Ectodermal cell (in vitro differentiated cells): Measurements from ENCODE around the gene ZMYND15.

Experiments used
- H3K27ac ChIP-seq: 2 replicates; pipeline ENCODE4 v1.7.0; 2013; ENCODE audit warnings: mild to moderate bottlenecking, low read depth, low read length; ENCODE audit not compliant: insufficient read depth, poor library complexity, severe bottlenecking
- H3K27me3 ChIP-seq: 2 replicates; pipeline ENCODE4 v1.7.0; 2013; ENCODE audit warnings: mild to moderate bottlenecking, low read length; ENCODE audit not compliant: insufficient read depth, control insufficient read depth, poor library complexity, severe bottlenecking
- H3K36me3 ChIP-seq: one replicate; pipeline ENCODE4 v1.7.0; 2013; ENCODE audit warnings: low read length; ENCODE audit not compliant: control insufficient read depth, insufficient read depth
- H3K4me1 ChIP-seq: one replicate; pipeline ENCODE4 v1.7.0; 2013; ENCODE audit warnings: low read length; ENCODE audit not compliant: control insufficient read depth, insufficient read depth
- H3K4me3 ChIP-seq: 2 replicates; pipeline ENCODE4 v1.7.0; 2013; ENCODE audit warnings: low read depth, low read length, control low read depth; ENCODE audit not compliant: insufficient read depth
- H3K9me3 ChIP-seq: 2 replicates; pipeline ENCODE4 v1.7.0; 2013; ENCODE audit warnings: mild to moderate bottlenecking, low read length, moderate library complexity; ENCODE audit not compliant: control insufficient read depth
- WGBS, 2 experiments: methylation state at CpG; one replicate each; pipeline ENCODE4 v1.1.7; 2013; ENCODE audit warnings: missing lambda C conversion rate in 2 of 2; 5-methylcytosine and 5-hydroxymethylcytosine counted together

ZMYND15 gene

GRCh38 chr17:4759776-4760236 is 20.2 kb downstream of the ZMYND15 start:
- no peaks in the 10 kb centered on the region for H3K36me3 ChIP-seq
- H3K27me3 ChIP-seq: no peaks in the 10 kb centered on the region
- H3K27ac ChIP-seq: no peak overlapping the region
- H3K9me3 ChIP-seq: no peaks in the 10 kb centered on the region
- H3K4me1 ChIP-seq: no peaks in the 10 kb centered on the region
- 92 to 95% methylated on average over 10 of the region's 10 CpGs for WGBS, 2 experiments
- H3K4me3 ChIP-seq: no peak overlapping the region

GRCh38 chr17:4764595-4764994 is 25.0 kb downstream of the ZMYND15 start:
- Histone ChIP-seq H3K36me3 (no peaks in the 10 kb centered on the region), H3K4me1 (no peaks in the 10 kb centered on the region), H3K27ac (no peak overlapping the region), H3K4me3 (no peak overlapping the region), H3K9me3 (no peaks in the 10 kb centered on the region), H3K27me3 (no peaks in the 10 kb centered on the region)
- 81 to 84% methylated on average over 3 of the region's 3 CpGs for WGBS, 2 experiments

GRCh38 chr17:4766201-4766600 is 26.6 kb downstream of the ZMYND15 start:
- no peak overlapping the region for H3K4me3 ChIP-seq
- H3K4me1 ChIP-seq: no peaks in the 10 kb centered on the region
- no peaks in the 10 kb centered on the region for H3K9me3 ChIP-seq
- H3K27me3 ChIP-seq: no peaks in the 10 kb centered on the region
- WGBS, 2 experiments: 90 to 97% methylated on average over 3 of the region's 3 CpGs
- H3K27ac ChIP-seq: no peak overlapping the region
- no peaks in the 10 kb centered on the region for H3K36me3 ChIP-seq

- Histone ChIP-seq H3K4me3 (no peak overlapping the region), H3K4me1 (no peaks in the 10 kb centered on the region), H3K9me3 (no peaks in the 10 kb centered on the region), H3K27me3 (no peaks in the 10 kb centered on the region), H3K27ac (no peak overlapping the region), H3K36me3 (no peaks in the 10 kb centered on the region)
- 92 to 94% methylated on average over 9 of the region's 9 CpGs for WGBS, 2 experiments
Observed at GRCh38 chr17:4766723-4767122, 27.1 kb downstream of the ZMYND15 start.

- WGBS, 2 experiments: 90% methylated on average over 6 of the region's 6 CpGs
Observed at GRCh38 chr17:4768298-4768697, 28.7 kb downstream of the ZMYND15 start.

GRCh38 chr17:4769628-4770027 is 30.0 kb downstream of the ZMYND15 start:
- no peaks in the 10 kb centered on the region for H3K36me3 ChIP-seq
- no peaks in the 10 kb centered on the region for H3K27me3 ChIP-seq
- no peak overlapping the region for H3K4me3 ChIP-seq
- H3K4me1 ChIP-seq: no peaks in the 10 kb centered on the region
- WGBS, 2 experiments: 98 to 99% methylated on average over 2 of the region's 2 CpGs
- no peak overlapping the region for H3K27ac ChIP-seq
- H3K9me3 ChIP-seq: no peaks in the 10 kb centered on the region

More at GRCh38 chr17:4768298-4768697, 28.7 kb downstream of the ZMYND15 start:
- no peaks in the 10 kb centered on the region for H3K4me1 ChIP-seq
- no peak overlapping the region for H3K4me3 ChIP-seq
- H3K27ac ChIP-seq: no peak overlapping the region
- no peaks in the 10 kb centered on the region for H3K27me3 ChIP-seq
- H3K36me3 ChIP-seq: no peaks in the 10 kb centered on the region
- no peaks in the 10 kb centered on the region for H3K9me3 ChIP-seq

- Histone ChIP-seq H3K27me3 (no peaks in the 10 kb centered on the region), H3K36me3 (no peaks in the 10 kb centered on the region), H3K27ac (no peak within 1 kb of the TSS), H3K4me1 (no peaks in the 10 kb centered on the region), H3K9me3 (no peaks in the 10 kb centered on the region), H3K4me3 (no peak within 1 kb of the TSS)
- 85 to 87% methylated on average over 13 of the region's 13 CpGs for whole genome bisulfite sequencing, 2 experiments
Observed at GRCh38 chr17:4771519-4772234, 32.0 kb downstream of the ZMYND15 start, which contains the start of gene TM4SF5. TSS of gene TM4SF5 (plus strand) at chr17:4771886. CDS start at chr17:4771923, 37 bp downstream.

GRCh38 chr17:4772235-4772613 is 32.6 kb downstream of the ZMYND15 start:
- 82 to 85% methylated on average over 10 of the region's 10 CpGs for WGBS, 2 experiments
- no peak overlapping the region for H3K27ac ChIP-seq

GRCh38 chr17:4777969-4778760 is 38.5 kb downstream of the ZMYND15 start:
- WGBS, 2 experiments: 86 to 91% methylated on average over 9 of the region's 9 CpGs
- no peaks in the 10 kb centered on the region for H3K36me3 ChIP-seq
- no peaks in the 10 kb centered on the region for H3K9me3 ChIP-seq
- H3K27ac ChIP-seq: no peak overlapping the region
- H3K4me3 ChIP-seq: no peak overlapping the region
- H3K27me3 ChIP-seq: peaks cover 10% of the 10 kb centered on the region
- H3K4me1 ChIP-seq: no peaks in the 10 kb centered on the region

More at GRCh38 chr17:4772235-4772613, 32.6 kb downstream of the ZMYND15 start:
- Histone ChIP-seq H3K36me3 (no peaks in the 10 kb centered on the region), H3K4me1 (no peaks in the 10 kb centered on the region), H3K9me3 (no peaks in the 10 kb centered on the region), H3K27me3 (no peaks in the 10 kb centered on the region), H3K4me3 (no peak overlapping the region)

- Histone ChIP-seq H3K27ac (no peak overlapping the region), H3K9me3 (no peaks in the 10 kb centered on the region), H3K4me3 (no peak overlapping the region), H3K4me1 (no peaks in the 10 kb centered on the region), H3K27me3 (peaks cover 28% of the 10 kb centered on the region), H3K36me3 (no peaks in the 10 kb centered on the region)
- WGBS, 2 experiments: 86 to 87% methylated on average over 11 of the region's 11 CpGs
Observed at GRCh38 chr17:4780325-4780955, 40.8 kb downstream of the ZMYND15 start.
